K562 (cell line): Measurements from ENCODE around the gene MMP20. TPM values are rescaled to one million over a fixed set of nuclear protein-coding genes. Genes with fewer than 3 reads are reported as not detected.

Experiments used
- AFF4 ChIP-seq: sonication (generic); formaldehyde crosslinking; IDR thresholded peaks from 2 replicates; pipeline ENCODE4 v1.8.0; 2023; ENCODE audit warnings: mild to moderate bottlenecking, missing genetic modification reagents
- CBFA2T3 ChIP-seq: fragments of 450-650 bp; IDR thresholded peaks from 2 replicates; pipeline ENCODE4 v1.6.1; 2017
- FOSL1 ChIP-seq: fragments of 200-800 bp; sonication (Bioruptor generic); conservative IDR thresholded peaks from 2 replicates; pipeline ENCODE4 v1.6.1; 2016; ENCODE audit warnings: missing genetic modification characterization, missing compliant biosample characterization
- HDAC8 ChIP-seq: fragments of 450-650 bp; IDR thresholded peaks from 2 replicates; pipeline ENCODE4 v1.6.1; 2016; ENCODE audit warnings: mild to moderate bottlenecking, missing genetic modification characterization, moderate library complexity, missing compliant biosample characterization
- NCOA1 ChIP-seq: fragments of 450-650 bp; IDR thresholded peaks from 2 replicates; pipeline ENCODE4 v1.6.1; 2016; ENCODE audit warnings: low read depth
- PML ChIP-seq: IDR thresholded peaks from 2 replicates; pipeline ENCODE4 v1.6.1; 2012; ENCODE audit warnings: low read length, inconsistent platforms
- POLR2AphosphoS2 ChIP-seq: IDR thresholded peaks from 2 replicates; pipeline ENCODE4 v1.6.1; 2012; ENCODE audit warnings: low read length, improper control_type of control experiment
- PTTG1 ChIP-seq: fragments of 450-650 bp; IDR thresholded peaks from 2 replicates; pipeline ENCODE4 v1.6.1; 2016; ENCODE audit warnings: low read depth, mild to moderate bottlenecking, missing genetic modification characterization, missing compliant biosample characterization
- SAFB ChIP-seq: fragments of 200-400 bp; formaldehyde crosslinking; IDR thresholded peaks from 2 replicates; pipeline ENCODE4 v1.6.1; 2017; ENCODE audit warnings: low read depth, low read length, borderline replicate concordance
- ZBTB8A ChIP-seq: fragments of 450-650 bp; IDR thresholded peaks from 2 replicates; pipeline ENCODE4 v1.6.1; 2018; ENCODE audit warnings: mild to moderate bottlenecking, moderate library complexity; ENCODE audit not compliant: partially characterized antibody
- ZNF174 ChIP-seq: fragments of 250-450 bp; sonication (Bioruptor Pico); IDR thresholded peaks from 2 replicates; pipeline ENCODE4 v1.4.0; 2020; ENCODE audit warnings: mild to moderate bottlenecking
- ZNF239 ChIP-seq: fragments of 250-450 bp; sonication (Bioruptor Pico); IDR thresholded peaks from 2 replicates; pipeline ENCODE4 v1.4.0; 2020; ENCODE audit warnings: mild to moderate bottlenecking
- ZNF311 ChIP-seq: fragments of 250-450 bp; sonication (Bioruptor Pico); IDR thresholded peaks from 2 replicates; pipeline ENCODE4 v1.4.0; 2020; ENCODE audit warnings: mild to moderate bottlenecking, moderate library complexity
- ZNF318 ChIP-seq, 2 experiments: fragments of 450-650 bp; IDR thresholded peaks; 2 replicates each; pipeline ENCODE4 v1.6.1; 2016; ENCODE audit warnings: mild to moderate bottlenecking in 2 of 2, borderline replicate concordance in 1 of 2, low read depth in 1 of 2, moderate library complexity in 1 of 2
- ZNF696 ChIP-seq: fragments of 250-450 bp; sonication (Bioruptor Pico); conservative IDR thresholded peaks from 2 replicates; pipeline ENCODE4 v1.4.0; 2020; ENCODE audit warnings: mild to moderate bottlenecking, moderate library complexity
- polyA plus RNA-seq, 8 experiments: library from polyadenylated mRNA; depleted of rRNA in 4 of 8; stranded (reverse) in 5 of 8; unstranded in 3 of 8; fragments of >200 nt; fragmentation: Nextera tagmentation in 2 of 8; fragmentation: Illumina TruSeq in 1 of 8; extraction: Ambion mirVana in 2 of 8; extraction: Trizol in 1 of 8; gene quantifications; 2 replicates each; pipeline versions ENCODE4 v1.2.1 to v1.2.3, GENCODE V29; 2011 to 2014; ENCODE audit warnings: inconsistent platforms in 1 of 8, missing spikeins in 1 of 8
- total RNA-seq, 7 experiments: library from RNA; depleted of rRNA in 6 of 7; stranded (reverse); fragments of >200 nt in 6 of 7; fragmentation: Illumina TruSeq in 2 of 7; extraction: Trizol in 2 of 7; gene quantifications; 2 replicates each; pipeline versions ENCODE4 v1.2.1 to v1.2.3, GENCODE V29; 2011 to 2021; ENCODE audit warnings: low replicate concordance in 1 of 7
- TF ChIP-seq, protein P1 (sequence below): fragments of 450-650 bp; formaldehyde crosslinking; IDR thresholded peaks from 2 replicates; pipeline ENCODE4 v1.4.0; 2020; ENCODE audit warnings: mild to moderate bottlenecking

Gene MMP20
- total and polyA plus RNA-seq, 9 of the 15 experiments (the other 6 are each of a cell fraction or from before 2014, with no cell fraction given) = not detected

DNA sequence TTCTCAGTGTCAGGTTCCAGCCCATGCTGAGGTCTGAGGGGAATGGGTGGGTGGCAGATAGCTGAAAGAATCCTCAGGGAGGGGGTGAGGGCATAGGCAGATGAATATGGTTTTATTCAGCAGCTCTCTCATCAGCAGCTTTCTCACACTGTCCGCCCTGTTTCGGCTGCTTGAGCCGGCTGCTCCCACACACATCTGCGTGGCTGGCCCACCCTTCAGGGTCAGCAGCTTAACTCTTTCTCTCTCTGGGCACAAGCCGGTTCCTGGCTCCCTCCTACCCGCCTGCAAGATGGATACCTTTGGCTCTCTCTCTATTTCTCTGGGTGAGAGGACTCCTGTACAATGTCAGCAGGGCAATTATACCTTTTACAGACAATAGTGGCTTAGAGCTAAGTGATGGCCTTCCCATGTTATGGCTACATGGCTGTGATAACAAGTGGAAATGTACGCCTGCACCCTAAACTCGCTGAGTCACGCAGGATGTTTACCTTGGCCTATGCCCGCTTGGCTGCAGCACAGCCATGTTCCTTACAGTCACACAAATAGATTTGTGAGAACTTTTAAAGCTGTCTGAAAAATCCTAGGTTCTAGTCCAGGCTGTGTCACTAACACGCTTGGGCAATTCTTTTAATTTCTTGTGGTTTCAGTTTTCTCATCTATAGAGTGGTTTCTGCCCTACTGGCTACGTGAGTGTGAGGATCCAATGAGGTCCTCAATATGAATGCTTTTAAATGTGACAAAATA is 4.1 kb downstream of the MMP20 start (continued):
- no peak for TF ChIP-seq ZNF318 (IDR thresholded peaks at IDR 0.05; ENCODE audit: borderline replicate concordance in 1 of 2, low read depth in 1 of 2)
- TF ChIP-seq, protein P1, sequence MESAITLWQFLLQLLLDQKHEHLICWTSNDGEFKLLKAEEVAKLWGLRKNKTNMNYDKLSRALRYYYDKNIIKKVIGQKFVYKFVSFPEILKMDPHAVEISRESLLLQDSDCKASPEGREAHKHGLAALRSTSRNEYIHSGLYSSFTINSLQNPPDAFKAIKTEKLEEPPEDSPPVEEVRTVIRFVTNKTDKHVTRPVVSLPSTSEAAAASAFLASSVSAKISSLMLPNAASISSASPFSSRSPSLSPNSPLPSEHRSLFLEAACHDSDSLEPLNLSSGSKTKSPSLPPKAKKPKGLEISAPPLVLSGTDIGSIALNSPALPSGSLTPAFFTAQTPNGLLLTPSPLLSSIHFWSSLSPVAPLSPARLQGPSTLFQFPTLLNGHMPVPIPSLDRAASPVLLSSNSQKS (CRISPR knock-in tag) = no peak
- TF ChIP-seq POLR2AphosphoS2 = no peak
- no peak for TF ChIP-seq PML
- peak; percentile 39; the same call in 1 of the 2 replicates for TF ChIP-seq FOSL1
- peak; percentile 93 for TF ChIP-seq ZNF311 (CRISPR knock-in tag)
- TF ChIP-seq AFF4 (CRISPR knock-in tag) = no peak
- no peak for TF ChIP-seq ZNF174
- TF ChIP-seq SAFB = no peak
- no peak for TF ChIP-seq NCOA1
- TF ChIP-seq ZNF239 (CRISPR knock-in tag) = peak; percentile 87
- TF ChIP-seq CBFA2T3 = peak; percentile 49
- TF ChIP-seq HDAC8 (tag) = peak; percentile 94
- TF ChIP-seq PTTG1 (tag) = peak; percentile 89
- no peak for TF ChIP-seq ZBTB8A
- no peak for TF ChIP-seq ZNF696 (CRISPR knock-in tag)
